Fibroblast of villous mesenchyme (primary cell): ENCODE data around the gene KIAA1217. TPM values are rescaled to one million over a fixed set of nuclear protein-coding genes. Genes with fewer than 3 reads are reported as not detected.
A peak's percentile ranks its signal among the peaks of the same experiment; 100 is the strongest.

Experiments used
- DNase-seq: peaks from one replicate; pipeline ENCODE4 v3.0.0-alpha.2; 2010; ENCODE audit warnings: low read depth
- H3K4me3 ChIP-seq: 2 replicates; pipeline ENCODE4 v1.5.1; 2011; ENCODE audit warnings: low read depth, mild to moderate bottlenecking, low read length
- CTCF ChIP-seq: IDR thresholded peaks from 2 replicates; pipeline ENCODE4 v1.5.1; 2012; ENCODE audit warnings: low read depth, mild to moderate bottlenecking, low read length; ENCODE audit not compliant: insufficient read depth
- total RNA-seq: library from RNA; depleted of rRNA; stranded (reverse); fragments of >200 nt; gene quantifications from 2 replicates; pipeline ENCODE4 v1.2.3, GENCODE V29; 2012

KIAA1217 gene
- total RNA-seq, 1 donor: 0.86 TPM

GRCh38 chr10:24505759-24506158 lies 296.8 kb downstream of the KIAA1217 start:
- TF ChIP-seq CTCF: no peak
- DNase-seq: no peak
- H3K4me3 ChIP-seq: no peak overlapping the region

GRCh38 chr10:24513155-24513554 lies 304.2 kb downstream of the KIAA1217 start:
- H3K4me3 ChIP-seq: no peak overlapping the region
- TF ChIP-seq CTCF: peak; percentile 36
- peak; percentile 2 for DNase-seq

- no peak for DNase-seq
- no peak overlapping the region for H3K4me3 ChIP-seq
- TF ChIP-seq CTCF: no peak
Observed at GRCh38 chr10:24515481-24515880, 306.5 kb downstream of the KIAA1217 start.

GRCh38 chr10:24518411-24518810 lies 309.5 kb downstream of the KIAA1217 start:
- no peak for TF ChIP-seq CTCF
- H3K4me3 ChIP-seq: no peak overlapping the region
- no peak for DNase-seq

- DNase-seq: peak; percentile 50
- peak; percentile 82 for TF ChIP-seq CTCF
- H3K4me3 ChIP-seq: no peak overlapping the region
Observed at GRCh38 chr10:24518981-24519597, 310.2 kb downstream of the KIAA1217 start.

GRCh38 chr10:24519950-24520349 lies 311.0 kb downstream of the KIAA1217 start:
- no peak overlapping the region for H3K4me3 ChIP-seq
- no peak for TF ChIP-seq CTCF
- no peak for DNase-seq

- DNase-seq: no peak
- TF ChIP-seq CTCF: no peak
- H3K4me3 ChIP-seq: no peak overlapping the region
Observed at GRCh38 chr10:24524314-24524713, 315.4 kb downstream of the KIAA1217 start.
